Left lung (tissue), 10 donors: Measurements from ENCODE around the gene ZMPSTE24. TPM values are rescaled to one million over a fixed set of nuclear protein-coding genes. Genes with fewer than 3 reads are reported as not detected.

Experiments used
- ATAC-seq: fragments of 200-7000 bp; cut with Tn5 transposase; one replicate; pipeline ENCODE4 v1.9.1; 2020; ENCODE audit warnings: moderate library complexity
- DNase-seq, 4 donors: peaks; one replicate each; pipeline ENCODE4 v3.0.0-alpha.2; 2013 to 2020
- H3K27ac ChIP-seq, 2 donors: fragments of 200-600 bp; sonication (generic) in 1 of 2; one replicate each; pipeline versions ENCODE4 v1.5.0 to v1.8.0; 2020 to 2021
- H3K27me3 ChIP-seq, 2 donors: fragments of 200-600 bp; sonication (generic) in 1 of 2; one replicate each; pipeline versions ENCODE4 v1.5.0 to v1.8.0; 2020 to 2021
- H3K36me3 ChIP-seq, 2 donors: fragments of 200-600 bp; sonication (generic) in 1 of 2; one replicate each; pipeline versions ENCODE4 v1.5.0 to v1.8.0; 2020 to 2021
- H3K4me1 ChIP-seq, 2 donors: fragments of 200-600 bp; one replicate each; pipeline ENCODE4 v1.8.0; 2021
- H3K4me3 ChIP-seq, 2 donors: fragments of 200-600 bp; sonication (generic) in 1 of 2; one replicate each; pipeline versions ENCODE4 v1.5.0 to v1.8.0; 2020 to 2021; ENCODE audit warnings: mild to moderate bottlenecking in 1 of 2
- H3K9me3 ChIP-seq, 2 donors: fragments of 200-600 bp; sonication (generic) in 1 of 2; one replicate each; pipeline versions ENCODE4 v1.5.0 to v1.8.0; 2020 to 2021
- intact Hi-C, 2 donors: fragments of 100-400 bp; cut with DNase I; formaldehyde crosslinking; loops; one replicate each; pipeline versions ENCODE4 v1.11.2 to v1.14.2; 2022
- polyA plus RNA-seq, 6 donors: library from polyadenylated mRNA; unstranded; fragments of 120-200 nt; gene quantifications; one replicate each; pipeline ENCODE4 v1.2.1, GENCODE V29; 2013; ENCODE audit not compliant: insufficient read length in 6 of 6
- total RNA-seq, 2 donors: library from RNA; stranded (reverse); fragmentation: NEBNext Ultra II Directional; extraction: Animal tissue kit (Norgen Biotek cat#: 25700); gene quantifications; one replicate each; pipeline ENCODE4 v1.2.1, GENCODE V29; 2021
- TF ChIP-seq, protein P1 (sequence below), 2 donors: fragments of 200-600 bp; sonication (generic) in 1 of 2; IDR thresholded peaks; one replicate each; pipeline versions ENCODE4 v1.5.0 to v1.8.0; 2021; ENCODE audit warnings: antibody characterized with exemption in 2 of 2
- donor health status: DM: no; HTN: yes; CAD: no.
- donor health status: DM: no; HTN: no; CAD: no.

ZMPSTE24 gene
- total and polyA plus RNA-seq, 8 donors, result 38.7 to 57.2 (median 46.1) TPM

DNA sequence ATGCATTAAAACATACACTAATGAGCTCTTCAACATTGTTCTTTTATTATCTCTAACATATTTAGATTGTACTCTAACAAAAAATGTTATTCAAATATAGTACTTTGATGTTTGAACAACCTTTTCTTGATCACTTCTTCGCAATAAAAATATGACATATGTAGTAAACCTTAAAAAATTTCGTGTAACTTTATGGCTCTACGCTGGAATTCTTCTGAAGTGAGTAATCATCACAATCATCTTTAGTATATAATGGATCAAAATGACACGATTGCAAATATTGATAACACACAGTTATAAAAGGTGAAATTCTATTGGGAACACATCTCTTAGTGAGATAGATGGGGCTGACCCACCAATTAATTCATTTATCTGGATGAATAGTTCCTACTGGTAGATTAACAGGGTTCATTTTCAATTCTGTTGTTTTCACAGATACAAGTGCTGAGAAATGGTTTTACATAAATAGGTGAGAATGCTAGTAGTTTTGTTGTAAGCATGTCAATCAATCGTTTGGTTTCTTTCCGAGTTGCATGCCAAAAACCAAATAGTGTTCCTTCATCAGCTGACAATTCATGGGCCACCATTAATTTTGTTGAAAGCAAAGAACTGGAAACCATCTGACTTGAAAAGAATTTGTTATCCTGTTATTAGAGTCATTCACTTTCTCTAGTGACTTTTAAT is 1.5 kb upstream of the ZMPSTE24 start:
- Histone ChIP-seq H3K27ac (peak overlapping the region; percentile 97 to 98), H3K4me3 (peak overlapping the region; percentile 61 to 95), H3K9me3 (no peaks in the 10 kb centered on the region), H3K4me1 (peaks cover 8 to 44% of the 10 kb centered on the region in 2 donors), H3K36me3 (peaks cover 0 to 15% of the 10 kb centered on the region in 2 donors), H3K27me3 (no peaks in the 10 kb centered on the region)
- DNase-seq, result no peak
- TF ChIP-seq, protein P1, sequence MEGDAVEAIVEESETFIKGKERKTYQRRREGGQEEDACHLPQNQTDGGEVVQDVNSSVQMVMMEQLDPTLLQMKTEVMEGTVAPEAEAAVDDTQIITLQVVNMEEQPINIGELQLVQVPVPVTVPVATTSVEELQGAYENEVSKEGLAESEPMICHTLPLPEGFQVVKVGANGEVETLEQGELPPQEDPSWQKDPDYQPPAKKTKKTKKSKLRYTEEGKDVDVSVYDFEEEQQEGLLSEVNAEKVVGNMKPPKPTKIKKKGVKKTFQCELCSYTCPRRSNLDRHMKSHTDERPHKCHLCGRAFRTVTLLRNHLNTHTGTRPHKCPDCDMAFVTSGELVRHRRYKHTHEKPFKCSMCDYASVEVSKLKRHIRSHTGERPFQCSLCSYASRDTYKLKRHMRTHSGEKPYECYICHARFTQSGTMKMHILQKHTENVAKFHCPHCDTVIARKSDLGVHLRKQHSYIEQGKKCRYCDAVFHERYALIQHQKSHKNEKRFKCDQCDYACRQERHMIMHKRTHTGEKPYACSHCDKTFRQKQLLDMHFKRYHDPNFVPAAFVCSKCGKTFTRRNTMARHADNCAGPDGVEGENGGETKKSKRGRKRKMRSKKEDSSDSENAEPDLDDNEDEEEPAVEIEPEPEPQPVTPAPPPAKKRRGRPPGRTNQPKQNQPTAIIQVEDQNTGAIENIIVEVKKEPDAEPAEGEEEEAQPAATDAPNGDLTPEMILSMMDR (IDR thresholded peaks at IDR 0.05), result no peak
- ATAC-seq, result no peak
- intact Hi-C loops, result no loop called here

DNA sequence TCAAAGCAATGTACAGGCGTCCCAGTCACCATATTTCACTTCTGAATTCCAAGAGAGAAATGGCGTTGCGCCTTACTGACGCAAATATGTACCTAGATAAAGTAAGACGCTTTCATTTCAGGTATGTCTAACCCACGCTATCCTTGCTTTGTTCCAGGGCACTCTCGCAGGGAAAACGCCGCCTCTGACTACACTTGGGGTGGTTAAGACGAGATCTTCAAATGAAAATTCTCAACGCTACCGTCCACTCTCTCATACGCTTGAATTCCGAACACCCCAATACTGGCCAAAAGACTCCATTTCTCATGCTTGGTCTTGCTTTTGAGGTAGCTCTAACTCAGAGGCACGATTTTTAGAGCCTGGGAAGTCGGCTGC is 736 bp upstream of the ZMPSTE24 start:
- H3K9me3 ChIP-seq, result no peaks in the 10 kb centered on the region
- H3K36me3 ChIP-seq, result peaks cover 0 to 22% of the 10 kb centered on the region in 2 donors
- ATAC-seq, result peak; percentile 24
- H3K27ac ChIP-seq, result peak overlapping the region; percentile 97 to 98
- DNase-seq, result no peak
- TF ChIP-seq, protein P1 (IDR thresholded peaks at IDR 0.05), result no peak
- intact Hi-C loops, result no loop called here
- peak overlapping the region; percentile 61 to 95 for H3K4me3 ChIP-seq
- no peaks in the 10 kb centered on the region for H3K27me3 ChIP-seq
- peaks cover 8 to 49% of the 10 kb centered on the region in 2 donors for H3K4me1 ChIP-seq

DNA sequence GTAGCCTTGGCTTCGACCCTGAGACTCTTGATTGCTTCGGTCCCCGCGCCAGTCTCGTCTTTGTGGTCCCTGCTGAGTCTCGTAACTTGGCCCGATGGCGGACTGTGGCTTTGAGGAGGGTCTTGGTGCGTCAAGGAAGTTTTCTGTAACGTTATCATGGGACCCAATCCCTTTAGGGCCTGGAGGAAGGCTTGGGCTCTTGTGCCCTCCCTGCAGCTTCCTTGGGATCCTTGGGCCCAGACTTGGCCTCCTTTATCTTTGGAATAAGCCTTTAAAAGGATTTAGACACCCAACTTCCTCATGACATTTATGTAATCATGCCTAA is 371 bp downstream of the ZMPSTE24 start:
- H3K27me3 ChIP-seq, result no peaks in the 10 kb centered on the region
- ATAC-seq (peak; percentile 7), DNase-seq (peak in 1 of 4 donors; percentile 24)
- H3K9me3 ChIP-seq, result no peaks in the 10 kb centered on the region
- H3K4me3 ChIP-seq, result peak overlapping the region; percentile 61 to 95
- H3K36me3 ChIP-seq, result peaks cover 0 to 33% of the 10 kb centered on the region in 2 donors
- intact Hi-C loops, result no loop called here
- TF ChIP-seq, protein P1 (IDR thresholded peaks at IDR 0.05), result no peak
- H3K27ac ChIP-seq, result peak overlapping the region; percentile 97 to 98
- peaks cover 8 to 61% of the 10 kb centered on the region in 2 donors for H3K4me1 ChIP-seq

DNA sequence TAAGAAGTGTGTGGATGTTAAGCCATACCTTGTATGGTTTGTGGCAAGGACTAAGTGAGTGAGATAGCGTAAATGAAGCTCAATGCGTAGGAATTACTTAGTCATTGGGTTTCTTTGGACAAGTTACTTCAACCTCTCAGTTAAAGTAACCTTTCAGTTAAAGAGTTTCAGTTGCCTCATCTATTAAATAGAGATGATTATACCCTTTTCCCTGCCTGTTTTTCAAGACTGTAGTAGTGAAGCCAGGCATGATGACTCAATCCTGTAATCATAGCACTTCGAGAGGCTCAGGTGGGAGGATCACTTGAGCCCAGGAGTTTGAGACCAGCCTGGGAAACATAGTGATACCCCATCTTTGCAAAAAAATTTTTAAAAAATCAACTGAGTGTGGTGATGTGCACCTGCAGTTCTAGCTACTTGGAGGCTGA is 6.3 kb downstream of the ZMPSTE24 start:
- H3K27me3 ChIP-seq, result no peaks in the 10 kb centered on the region
- intact Hi-C loops, result no loop called here
- H3K4me1 ChIP-seq, result peaks cover 3 to 33% of the 10 kb centered on the region in 2 donors
- H3K27ac ChIP-seq, result no peak overlapping the region
- H3K9me3 ChIP-seq, result no peaks in the 10 kb centered on the region
- no peak for DNase-seq
- peak; percentile 16 for ATAC-seq
- H3K4me3 ChIP-seq, result no peak overlapping the region
- H3K36me3 ChIP-seq, result peaks cover 0 to 71% of the 10 kb centered on the region in 2 donors
- TF ChIP-seq, protein P1 (IDR thresholded peaks at IDR 0.05), result no peak

DNA sequence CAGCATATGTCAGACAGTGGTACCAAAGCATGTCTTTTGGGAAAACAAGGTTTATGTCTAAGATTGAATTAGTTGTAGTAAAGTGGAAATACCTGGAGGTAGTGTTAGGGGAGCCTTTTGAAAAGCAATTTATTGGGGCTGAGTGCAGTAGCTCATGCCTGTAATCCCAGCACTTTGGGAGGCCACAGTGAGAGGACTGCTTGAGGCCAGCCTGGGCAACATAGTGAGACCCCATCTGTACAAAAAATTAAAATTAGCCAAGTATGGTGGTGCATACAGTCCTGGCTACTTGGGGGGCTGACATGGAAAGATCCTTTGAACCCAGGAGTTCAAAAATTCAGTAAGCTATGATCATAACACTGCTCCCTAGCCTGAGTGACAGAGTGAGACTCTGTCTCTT is 7.3 kb downstream of the ZMPSTE24 start:
- Histone ChIP-seq H3K27ac (no peak overlapping the region), H3K36me3 (peaks cover 0 to 79% of the 10 kb centered on the region in 2 donors)
- ATAC-seq, result no peak

More for the DNA sequence above, 7.3 kb downstream of the ZMPSTE24 start:
- Histone ChIP-seq H3K27me3 (no peaks in the 10 kb centered on the region), H3K4me3 (no peak overlapping the region), H3K9me3 (no peaks in the 10 kb centered on the region), H3K4me1 (peaks cover 0 to 24% of the 10 kb centered on the region in 2 donors)
- intact Hi-C loops, result no loop called here
- TF ChIP-seq, protein P1 (IDR thresholded peaks at IDR 0.05), result no peak
- DNase-seq, result no peak
